Transverse colon (tissue), 3 donors: Measurements from ENCODE around the gene SNCG.

Source experiments
- POLR2A ChIP-seq: fragments of 450-650 bp; IDR thresholded peaks from one replicate; pipeline ENCODE4 v1.6.1; 2016; ENCODE audit warnings: antibody characterized with exemption, mild to moderate bottlenecking, moderate library complexity
- TF ChIP-seq, protein P1 (sequence below), 5 experiments: fragments of 200-600 bp in 3 of 5; fragments of 450-650 bp in 2 of 5; sonication (generic) in 3 of 5; IDR thresholded peaks; 1 replicate in 2 of 5; 2 replicates in 3 of 5; pipeline ENCODE4 v1.5.1; 2016 to 2017; ENCODE audit warnings: antibody characterized with exemption in 5 of 5, inconsistent platforms in 3 of 5, mild to moderate bottlenecking in 2 of 5, moderate library complexity in 1 of 5

DNA sequence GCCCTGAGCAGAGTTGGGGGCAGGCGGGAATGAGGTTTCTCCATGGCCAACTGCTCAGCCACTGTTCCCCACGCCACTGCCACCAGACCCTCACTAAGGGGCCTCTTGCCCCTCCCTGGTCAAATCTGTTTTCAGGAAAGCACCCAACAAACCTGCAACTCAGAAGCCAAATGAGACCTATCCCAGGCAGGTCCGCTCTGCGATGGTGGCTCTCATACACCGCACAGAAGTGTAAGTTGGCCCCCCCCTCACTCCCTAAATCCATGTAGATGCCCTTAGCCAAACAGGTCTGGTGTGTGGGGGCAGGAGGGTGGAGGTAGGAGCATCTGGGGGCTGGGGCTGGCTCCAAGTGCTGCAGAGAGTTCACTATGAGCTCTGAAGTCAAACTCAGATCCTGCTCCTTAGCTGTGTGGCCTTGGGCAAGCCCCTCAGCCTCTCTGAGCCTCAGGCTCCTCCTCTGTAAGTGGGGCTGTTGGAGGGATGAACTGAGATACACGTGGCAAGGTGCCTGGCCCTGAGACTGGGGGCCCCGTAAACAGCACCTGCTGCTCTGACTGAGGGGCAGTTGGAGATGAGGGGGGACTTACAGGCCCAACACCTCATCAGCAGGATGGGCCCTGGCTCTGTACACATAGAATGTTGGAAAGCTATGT, 2.1 kb upstream of the SNCG start:
- no peak for TF ChIP-seq POLR2A
- TF ChIP-seq, protein P1, sequence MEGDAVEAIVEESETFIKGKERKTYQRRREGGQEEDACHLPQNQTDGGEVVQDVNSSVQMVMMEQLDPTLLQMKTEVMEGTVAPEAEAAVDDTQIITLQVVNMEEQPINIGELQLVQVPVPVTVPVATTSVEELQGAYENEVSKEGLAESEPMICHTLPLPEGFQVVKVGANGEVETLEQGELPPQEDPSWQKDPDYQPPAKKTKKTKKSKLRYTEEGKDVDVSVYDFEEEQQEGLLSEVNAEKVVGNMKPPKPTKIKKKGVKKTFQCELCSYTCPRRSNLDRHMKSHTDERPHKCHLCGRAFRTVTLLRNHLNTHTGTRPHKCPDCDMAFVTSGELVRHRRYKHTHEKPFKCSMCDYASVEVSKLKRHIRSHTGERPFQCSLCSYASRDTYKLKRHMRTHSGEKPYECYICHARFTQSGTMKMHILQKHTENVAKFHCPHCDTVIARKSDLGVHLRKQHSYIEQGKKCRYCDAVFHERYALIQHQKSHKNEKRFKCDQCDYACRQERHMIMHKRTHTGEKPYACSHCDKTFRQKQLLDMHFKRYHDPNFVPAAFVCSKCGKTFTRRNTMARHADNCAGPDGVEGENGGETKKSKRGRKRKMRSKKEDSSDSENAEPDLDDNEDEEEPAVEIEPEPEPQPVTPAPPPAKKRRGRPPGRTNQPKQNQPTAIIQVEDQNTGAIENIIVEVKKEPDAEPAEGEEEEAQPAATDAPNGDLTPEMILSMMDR (IDR thresholded peaks at IDR 0.05) = no peak
